NCI-H1694 treated with DMSO at 0.1 percent for 48 hours (cell line): Measurements from ENCODE around the gene MZT2A.
"Not testable (repeated sequence)": the region's sequence is repeated elsewhere in the genome, so short reads cannot be mapped to it uniquely, and the experiment has no call there.

Experiments used
- DNase-seq: peaks from one replicate; lab custom pipeline; 2025; lab: John Stamatoyannopoulos, UW

Gene MZT2A

GRCh38 chr2:131520526-131520925 is 28.3 kb upstream of the MZT2A start:
- DNase-seq = no peak

- DNase-seq = not testable (repeated sequence)
Measured at GRCh38 chr2:131519871-131520470, 27.8 kb upstream of the MZT2A start.

GRCh38 chr2:131519466-131519865 is 27.3 kb upstream of the MZT2A start:
- DNase-seq = no peak

DNA sequence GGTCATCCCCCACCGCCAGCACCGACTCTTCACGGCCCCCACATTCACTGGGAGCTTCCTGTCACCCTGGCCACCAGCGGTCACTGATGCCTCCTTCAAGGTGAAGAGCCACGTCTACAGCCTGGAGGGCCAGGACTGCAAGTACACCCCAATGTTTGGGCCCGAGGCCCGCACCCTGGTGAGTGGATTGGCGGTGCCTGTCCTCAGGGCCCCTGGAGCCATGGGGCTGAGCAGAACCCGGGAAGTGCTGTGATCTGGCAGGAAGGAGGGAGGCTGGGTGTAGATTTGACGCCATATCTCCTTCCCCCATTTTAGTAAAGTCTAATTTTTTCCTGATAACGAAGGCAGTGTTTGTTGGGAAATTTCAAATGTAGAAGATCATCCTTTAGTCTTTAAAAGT is 26.3 kb upstream of the MZT2A start:
- not testable (repeated sequence) for DNase-seq

DNA sequence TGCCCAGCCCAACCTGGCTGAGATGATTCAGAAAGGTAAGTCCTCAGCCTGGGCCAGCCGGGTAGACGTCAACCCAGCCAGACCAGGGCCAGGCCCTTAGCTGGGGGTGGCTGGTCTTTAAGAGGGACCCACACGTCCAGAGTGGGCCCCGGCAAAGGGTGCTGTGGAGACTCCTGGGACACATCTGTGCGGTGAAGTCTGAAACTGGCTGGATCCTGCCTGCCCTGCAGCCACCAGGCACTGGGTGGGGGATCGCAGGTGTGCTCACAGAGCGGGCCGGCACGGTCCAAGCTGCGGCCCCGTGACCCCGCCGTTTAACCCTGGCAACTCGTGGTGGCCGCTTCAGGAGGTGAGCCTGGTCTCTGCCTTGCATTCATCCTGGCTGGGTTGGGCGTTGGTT is 25.7 kb upstream of the MZT2A start:
- not testable (repeated sequence) for DNase-seq

GRCh38 chr2:131517106-131517831 is 25.1 kb upstream of the MZT2A start:
- no peak for DNase-seq

- peak; percentile 56 for DNase-seq
Measured at GRCh38 chr2:131516621-131517020, 24.4 kb upstream of the MZT2A start.

DNA sequence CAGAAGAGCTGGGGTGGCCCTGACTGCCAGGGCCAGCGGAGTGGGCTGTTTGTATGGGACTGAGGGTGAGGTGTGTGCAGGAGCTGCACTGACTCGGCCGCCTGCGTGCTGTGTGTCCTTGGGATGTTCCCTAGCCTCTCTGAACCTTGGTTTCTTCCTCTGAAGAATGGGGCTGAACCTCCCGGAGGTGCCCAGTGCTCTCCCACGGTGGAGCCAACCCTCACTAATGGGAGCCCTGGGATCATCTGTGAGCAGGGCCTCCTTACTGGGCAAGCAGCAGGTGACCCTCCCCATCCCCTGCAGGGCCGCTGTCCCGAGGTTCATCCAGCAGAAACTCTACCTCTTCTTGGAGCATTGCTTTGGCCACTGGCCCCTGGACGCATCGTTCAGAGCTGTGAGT is 23.8 kb upstream of the MZT2A start:
- no peak for DNase-seq

GRCh38 chr2:131515235-131515634 is 23.0 kb upstream of the MZT2A start:
- DNase-seq = not testable (repeated sequence)

- not testable (repeated sequence) for DNase-seq
Measured at GRCh38 chr2:131514408-131515166, 22.4 kb upstream of the MZT2A start.

DNA sequence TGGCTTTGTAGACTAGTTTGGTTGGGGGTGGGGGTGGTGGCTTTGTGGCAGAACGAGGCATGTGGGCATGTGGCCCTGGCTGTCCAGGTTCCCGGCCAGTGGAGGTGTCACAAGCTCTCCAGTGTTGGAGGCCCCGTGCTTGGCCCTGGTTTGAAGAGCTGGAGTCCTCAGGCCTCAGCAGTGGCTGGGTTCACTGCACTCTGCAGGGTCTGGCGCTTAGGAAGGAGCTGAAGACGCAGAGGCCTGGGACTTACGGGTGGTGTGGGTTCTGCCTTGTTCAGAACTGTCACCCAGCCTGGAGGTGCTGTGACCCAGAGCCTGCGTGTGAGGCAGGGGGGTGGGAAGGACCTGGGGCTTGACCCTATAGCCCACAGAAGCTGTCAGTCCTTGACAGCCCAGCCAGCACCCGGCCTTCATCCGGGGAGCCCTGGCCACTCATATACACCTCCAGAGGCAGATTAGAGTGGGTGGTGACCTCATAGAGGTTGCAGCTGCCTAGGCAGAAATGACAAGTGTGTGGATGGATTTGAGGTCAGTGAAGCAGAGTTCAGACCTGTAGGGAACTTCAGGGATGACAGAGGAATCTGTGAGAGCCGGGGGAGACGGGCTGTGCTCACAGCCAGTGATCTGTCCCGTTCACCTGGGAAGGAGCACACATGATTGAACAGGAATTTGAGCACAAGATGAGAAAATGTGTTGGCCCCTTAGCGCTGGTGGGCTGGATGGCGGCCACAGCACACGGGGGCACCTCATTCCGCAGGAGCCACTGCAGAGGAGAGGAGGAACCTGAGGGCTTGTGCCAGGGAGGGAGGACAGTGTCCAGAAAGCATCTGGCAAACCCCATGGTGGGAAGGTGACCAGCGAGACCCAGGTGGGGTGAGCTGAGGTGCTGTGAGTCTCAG is 20.0 kb upstream of the MZT2A start:
- DNase-seq = not testable (repeated sequence)

- DNase-seq = not testable (repeated sequence)
Measured at GRCh38 chr2:131511291-131511968, 19.2 kb upstream of the MZT2A start.

- no peak for DNase-seq
Measured at GRCh38 chr2:131509615-131510014, 17.4 kb upstream of the MZT2A start.

- DNase-seq = not testable (repeated sequence)
Measured at GRCh38 chr2:131504082-131504750, 12.0 kb upstream of the MZT2A start.

DNA sequence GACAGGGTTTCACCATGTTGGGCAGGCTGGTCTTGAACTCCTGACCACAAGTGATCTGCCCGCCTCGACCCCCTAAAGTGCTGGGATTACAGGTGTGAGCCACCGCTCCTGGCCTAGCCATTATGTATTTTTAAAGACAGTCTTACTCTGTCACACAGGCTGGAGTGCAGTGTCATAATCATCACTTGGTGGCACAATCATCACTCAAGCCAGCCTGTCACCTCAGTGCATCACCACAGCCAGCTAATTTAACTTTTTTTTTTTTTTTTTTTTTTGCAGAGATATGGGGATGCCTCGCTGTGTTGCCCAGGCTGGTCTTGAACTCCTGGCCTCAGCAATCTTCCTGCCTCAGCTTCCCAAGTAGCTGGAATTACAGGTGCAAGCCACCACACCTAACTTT is 11.4 kb upstream of the MZT2A start:
- not testable (repeated sequence) for DNase-seq

DNA sequence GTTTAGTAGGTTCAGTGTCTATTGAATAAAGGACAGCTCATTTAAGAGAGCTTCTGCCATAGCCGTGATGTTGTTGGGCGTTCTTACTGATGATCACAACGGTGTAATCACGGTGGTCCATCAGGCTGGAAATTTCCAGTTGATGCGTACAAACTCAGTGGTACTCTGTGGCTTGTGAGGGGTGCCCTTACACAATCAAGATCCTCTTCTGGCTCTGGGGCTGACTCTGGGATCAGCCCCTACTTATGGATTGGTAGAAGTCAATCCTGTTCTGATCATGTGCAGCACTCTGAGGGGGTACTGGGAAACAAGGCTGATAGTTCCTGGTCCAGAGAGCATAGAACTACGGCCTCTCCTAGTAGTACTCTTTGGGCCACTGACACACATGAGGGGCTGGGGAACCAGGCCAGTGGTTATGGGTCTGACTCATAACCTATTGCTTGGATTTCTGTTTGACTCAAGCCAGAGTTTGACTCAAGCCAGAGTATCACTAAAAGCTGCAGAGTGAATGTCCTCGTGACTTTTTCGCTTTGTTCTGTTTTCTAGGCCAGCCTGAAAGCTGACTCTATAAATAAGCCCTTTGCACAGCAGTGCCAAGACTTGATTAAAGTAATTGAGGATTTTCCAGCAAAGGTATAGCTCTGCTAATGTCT is 6.2 kb upstream of the MZT2A start:
- DNase-seq = not testable (repeated sequence)

GRCh38 chr2:131495506-131495905 is 3.3 kb upstream of the MZT2A start:
- DNase-seq = not testable (repeated sequence)

- no peak for DNase-seq
Measured at GRCh38 chr2:131493199-131493968, 1.2 kb upstream of the MZT2A start.

- peak; percentile 91 for DNase-seq
Measured at GRCh38 chr2:131492418-131493198, 411 bp upstream of the MZT2A start.
